ENCODE data around the gene SPG7. TPM values are rescaled to one million over a fixed set of nuclear protein-coding genes. Genes with fewer than 3 reads are reported as not detected.

Gene SPG7
- polyA plus RNA-seq, 1 donor from 2014 or later: 216 TPM

DNA sequence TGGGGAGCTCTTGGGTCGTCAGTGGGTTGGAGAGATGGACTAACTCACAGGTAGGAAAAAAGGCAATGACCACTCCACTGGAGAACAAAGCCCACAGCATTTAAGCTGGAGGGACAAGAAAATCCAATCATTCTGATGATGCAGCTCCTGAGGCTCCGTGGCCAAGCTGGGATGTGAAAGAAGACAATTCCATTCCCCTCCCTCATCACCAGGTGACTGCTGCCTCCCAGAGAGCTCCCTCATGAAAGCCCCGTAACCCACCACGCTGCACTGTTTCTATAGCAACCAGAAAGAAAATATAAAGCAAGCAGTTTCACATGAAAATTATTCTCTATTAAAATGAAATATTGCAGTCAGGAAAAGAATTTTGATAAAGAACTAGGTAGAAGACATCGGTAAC is 33.1 kb upstream of the SPG7 start:
- Histone ChIP-seq H3K4me2 (ENCODE audit: low read length) (peak overlapping the region; percentile 25), H3K4me3 (ENCODE audit: low read length) (peak overlapping the region; percentile 61), H3F3A (ENCODE audit: insufficient read depth, low read length, poor library complexity, severe bottlenecking) (no peaks in the 10 kb centered on the region), H3K9me2 (ENCODE audit: insufficient read depth, low read length) (no peaks in the 10 kb centered on the region), H3K79me2 (replicated peaks; ENCODE audit: insufficient read depth, low read length) (peaks cover 93% of the 10 kb centered on the region), H3K27ac (ENCODE audit: low read length) (peak overlapping the region; percentile 90), H2AFZ (ENCODE audit: low read depth, low read length) (no peak overlapping the region), H3K9ac (ENCODE audit: low read length) (peak overlapping the region; percentile 69), H3K36me3 (ENCODE audit: insufficient read depth, low read length) (no peaks in the 10 kb centered on the region), H3K27me3 (ENCODE audit: insufficient read depth, low read depth, low read length) (no peaks in the 10 kb centered on the region), H4K20me1 (ENCODE audit: insufficient read depth) (no peaks in the 10 kb centered on the region), H3K9me3 (ENCODE audit: low read length) (no peaks in the 10 kb centered on the region)
- peak; percentile 46 for TF ChIP-seq TAF1 (IDR thresholded peaks at IDR 0.05; ENCODE audit: low read depth)
- peak; percentile 39 for TF ChIP-seq MXI1 (conservative IDR thresholded peaks at IDR 0.05; ENCODE audit: poor library complexity, severe bottlenecking)
- TF ChIP-seq POLR2AphosphoS5 (IDR thresholded peaks at IDR 0.05): peak; percentile 52
- TF ChIP-seq, protein P1, sequence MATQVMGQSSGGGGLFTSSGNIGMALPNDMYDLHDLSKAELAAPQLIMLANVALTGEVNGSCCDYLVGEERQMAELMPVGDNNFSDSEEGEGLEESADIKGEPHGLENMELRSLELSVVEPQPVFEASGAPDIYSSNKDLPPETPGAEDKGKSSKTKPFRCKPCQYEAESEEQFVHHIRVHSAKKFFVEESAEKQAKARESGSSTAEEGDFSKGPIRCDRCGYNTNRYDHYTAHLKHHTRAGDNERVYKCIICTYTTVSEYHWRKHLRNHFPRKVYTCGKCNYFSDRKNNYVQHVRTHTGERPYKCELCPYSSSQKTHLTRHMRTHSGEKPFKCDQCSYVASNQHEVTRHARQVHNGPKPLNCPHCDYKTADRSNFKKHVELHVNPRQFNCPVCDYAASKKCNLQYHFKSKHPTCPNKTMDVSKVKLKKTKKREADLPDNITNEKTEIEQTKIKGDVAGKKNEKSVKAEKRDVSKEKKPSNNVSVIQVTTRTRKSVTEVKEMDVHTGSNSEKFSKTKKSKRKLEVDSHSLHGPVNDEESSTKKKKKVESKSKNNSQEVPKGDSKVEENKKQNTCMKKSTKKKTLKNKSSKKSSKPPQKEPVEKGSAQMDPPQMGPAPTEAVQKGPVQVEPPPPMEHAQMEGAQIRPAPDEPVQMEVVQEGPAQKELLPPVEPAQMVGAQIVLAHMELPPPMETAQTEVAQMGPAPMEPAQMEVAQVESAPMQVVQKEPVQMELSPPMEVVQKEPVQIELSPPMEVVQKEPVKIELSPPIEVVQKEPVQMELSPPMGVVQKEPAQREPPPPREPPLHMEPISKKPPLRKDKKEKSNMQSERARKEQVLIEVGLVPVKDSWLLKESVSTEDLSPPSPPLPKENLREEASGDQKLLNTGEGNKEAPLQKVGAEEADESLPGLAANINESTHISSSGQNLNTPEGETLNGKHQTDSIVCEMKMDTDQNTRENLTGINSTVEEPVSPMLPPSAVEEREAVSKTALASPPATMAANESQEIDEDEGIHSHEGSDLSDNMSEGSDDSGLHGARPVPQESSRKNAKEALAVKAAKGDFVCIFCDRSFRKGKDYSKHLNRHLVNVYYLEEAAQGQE (IDR thresholded peaks at IDR 0.05; ENCODE audit: borderline replicate concordance): peak; percentile 79
- TF ChIP-seq RAD21 (conservative IDR thresholded peaks at IDR 0.05): peak; percentile 62
- TF ChIP-seq, protein P2, sequence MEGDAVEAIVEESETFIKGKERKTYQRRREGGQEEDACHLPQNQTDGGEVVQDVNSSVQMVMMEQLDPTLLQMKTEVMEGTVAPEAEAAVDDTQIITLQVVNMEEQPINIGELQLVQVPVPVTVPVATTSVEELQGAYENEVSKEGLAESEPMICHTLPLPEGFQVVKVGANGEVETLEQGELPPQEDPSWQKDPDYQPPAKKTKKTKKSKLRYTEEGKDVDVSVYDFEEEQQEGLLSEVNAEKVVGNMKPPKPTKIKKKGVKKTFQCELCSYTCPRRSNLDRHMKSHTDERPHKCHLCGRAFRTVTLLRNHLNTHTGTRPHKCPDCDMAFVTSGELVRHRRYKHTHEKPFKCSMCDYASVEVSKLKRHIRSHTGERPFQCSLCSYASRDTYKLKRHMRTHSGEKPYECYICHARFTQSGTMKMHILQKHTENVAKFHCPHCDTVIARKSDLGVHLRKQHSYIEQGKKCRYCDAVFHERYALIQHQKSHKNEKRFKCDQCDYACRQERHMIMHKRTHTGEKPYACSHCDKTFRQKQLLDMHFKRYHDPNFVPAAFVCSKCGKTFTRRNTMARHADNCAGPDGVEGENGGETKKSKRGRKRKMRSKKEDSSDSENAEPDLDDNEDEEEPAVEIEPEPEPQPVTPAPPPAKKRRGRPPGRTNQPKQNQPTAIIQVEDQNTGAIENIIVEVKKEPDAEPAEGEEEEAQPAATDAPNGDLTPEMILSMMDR (IDR thresholded peaks at IDR 0.05; ENCODE audit: poor library complexity, severe bottlenecking): peak; percentile 51
- TF ChIP-seq SMC3 (conservative IDR thresholded peaks at IDR 0.05; ENCODE audit: poor library complexity): peak; percentile 62
- TF ChIP-seq EP300 (conservative IDR thresholded peaks at IDR 0.05; ENCODE audit: poor library complexity, severe bottlenecking): peak; percentile 25
- no peak for TF ChIP-seq EZH2 (IDR thresholded peaks at IDR 0.05; ENCODE audit: borderline replicate concordance, insufficient read depth, low read length, poor library complexity, severe bottlenecking)

DNA sequence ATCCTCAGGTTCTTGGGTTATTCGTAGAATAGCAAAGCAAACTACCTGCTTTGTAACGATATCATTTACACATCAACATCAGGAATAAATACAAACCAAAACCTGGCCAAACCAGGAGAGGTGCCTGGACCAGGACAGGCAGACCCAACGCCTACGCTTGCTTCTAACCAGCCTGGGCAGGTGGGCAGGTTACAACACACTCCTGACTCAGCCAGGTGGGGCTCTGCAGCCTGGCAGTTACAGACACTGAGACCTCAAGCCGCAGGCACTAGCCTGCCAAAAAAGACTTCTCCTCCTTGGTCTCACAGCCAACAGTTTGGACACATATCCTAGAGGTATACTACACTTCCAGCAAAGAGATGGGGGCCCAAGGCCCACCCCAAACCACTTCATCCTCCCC is 31.8 kb upstream of the SPG7 start:
- Histone ChIP-seq H3K27me3 (ENCODE audit: insufficient read depth, low read depth, low read length) (no peaks in the 10 kb centered on the region), H3K9ac (ENCODE audit: low read length) (no peak overlapping the region), H3K79me2 (replicated peaks; ENCODE audit: insufficient read depth, low read length) (peaks cover 95% of the 10 kb centered on the region), H3K4me2 (ENCODE audit: low read length) (no peak overlapping the region), H4K20me1 (ENCODE audit: insufficient read depth) (no peaks in the 10 kb centered on the region), H3K27ac (ENCODE audit: low read length) (no peak overlapping the region), H3K4me3 (ENCODE audit: low read length) (no peak overlapping the region), H3F3A (ENCODE audit: insufficient read depth, low read length, poor library complexity, severe bottlenecking) (no peaks in the 10 kb centered on the region), H2AFZ (ENCODE audit: low read depth, low read length) (no peak overlapping the region), H3K9me2 (ENCODE audit: insufficient read depth, low read length) (no peaks in the 10 kb centered on the region), H3K9me3 (ENCODE audit: low read length) (no peaks in the 10 kb centered on the region), H3K36me3 (ENCODE audit: insufficient read depth, low read length) (no peaks in the 10 kb centered on the region)
- TF ChIP-seq EP300 (conservative IDR thresholded peaks at IDR 0.05; ENCODE audit: poor library complexity, severe bottlenecking) (no peak), MXI1 (conservative IDR thresholded peaks at IDR 0.05; ENCODE audit: poor library complexity, severe bottlenecking) (no peak), TAF1 (IDR thresholded peaks at IDR 0.05; ENCODE audit: low read depth) (no peak), POLR2AphosphoS5 (IDR thresholded peaks at IDR 0.05) (no peak), RAD21 (conservative IDR thresholded peaks at IDR 0.05) (no peak)
- TF ChIP-seq, protein P1 (IDR thresholded peaks at IDR 0.05; ENCODE audit: borderline replicate concordance): no peak

Data from neural cell (in vitro differentiated cells).